H1 (cell line): Measurements from ENCODE around the gene SLN.

ENCODE experiments used
- CTCF ChIP-seq, 3 experiments: IDR thresholded peaks; 1 replicate in 2 of 3; 2 replicates in 1 of 3; pipeline versions ENCODE4 v1.5.1 to v1.6.1; 2011; ENCODE audit warnings: low read length in 3 of 3, mild to moderate bottlenecking in 3 of 3, inconsistent platforms in 2 of 3, low read depth in 1 of 3, moderate library complexity in 1 of 3; ENCODE audit not compliant: insufficient read depth in 1 of 3; ENCODE audit errors: control extremely low read depth in 1 of 3
- EP300 ChIP-seq, 2 experiments: IDR thresholded peaks; 1 replicate in 1 of 2; 2 replicates in 1 of 2; pipeline ENCODE4 v1.6.1; 2011 to 2012; ENCODE audit warnings: low read depth in 2 of 2, low read length in 2 of 2, mild to moderate bottlenecking in 2 of 2, borderline replicate concordance in 1 of 2, inconsistent platforms in 1 of 2, moderate library complexity in 1 of 2
- EZH2 ChIP-seq: fragments of 200-600 bp; sonication (generic); IDR thresholded peaks from 2 replicates; pipeline ENCODE4 v1.7.1; 2012; ENCODE audit warnings: low read depth, mild to moderate bottlenecking, moderate library complexity, low read length, inconsistent platforms; ENCODE audit not compliant: severe bottlenecking
- GABPA ChIP-seq: IDR thresholded peaks from 2 replicates; pipeline ENCODE4 v1.6.1; 2011; ENCODE audit warnings: mild to moderate bottlenecking, low read length, moderate library complexity, borderline replicate concordance; ENCODE audit not compliant: insufficient read depth
- PHF8 ChIP-seq: fragments of 200-600 bp; sonication (generic); conservative IDR thresholded peaks from 2 replicates; pipeline ENCODE4 v1.7.1; 2012; ENCODE audit warnings: low read depth, mild to moderate bottlenecking, inconsistent platforms, low read length, moderate library complexity
- POLR2A ChIP-seq, 2 experiments: IDR thresholded peaks; 1 replicate in 1 of 2; 2 replicates in 1 of 2; pipeline ENCODE4 v1.6.1; 2011; ENCODE audit warnings: low read depth in 2 of 2, low read length in 2 of 2, mild to moderate bottlenecking in 2 of 2; ENCODE audit errors: control extremely low read depth in 1 of 2
- POLR2AphosphoS5 ChIP-seq: IDR thresholded peaks from 2 replicates; pipeline ENCODE4 v1.6.1; 2011; ENCODE audit warnings: low read depth, low read length
- RNF2 ChIP-seq: fragments of 200-900, 300-1000 bp; sonication (generic); IDR thresholded peaks from 2 replicates; pipeline ENCODE4 v1.7.1; 2016; ENCODE audit warnings: borderline replicate concordance, low read depth, mild to moderate bottlenecking, antibody characterized with exemption, low read length; ENCODE audit not compliant: poor library complexity, severe bottlenecking; ENCODE audit errors: missing control alignments
- SIN3A ChIP-seq, 2 experiments: IDR thresholded peaks in 1 of 2; conservative IDR thresholded peaks in 1 of 2; 2 replicates each; pipeline ENCODE4 v1.6.1; 2011 to 2012; ENCODE audit warnings: low read length in 2 of 2, improper control_type of control experiment in 1 of 2, low read depth in 1 of 2, mild to moderate bottlenecking in 1 of 2
- SP2 ChIP-seq: IDR thresholded peaks from 2 replicates; pipeline ENCODE4 v1.6.1; 2012; ENCODE audit warnings: mild to moderate bottlenecking, low read length, inconsistent platforms
- TAF1 ChIP-seq: IDR thresholded peaks from 2 replicates; pipeline ENCODE4 v1.6.1; 2011; ENCODE audit warnings: mild to moderate bottlenecking, low read depth, low read length
- TAF7 ChIP-seq: optimal IDR thresholded peaks from 2 replicates; pipeline ENCODE3; 2011; ENCODE audit warnings: low read depth, mild to moderate bottlenecking, inconsistent platforms, low read length, moderate library complexity, borderline replicate concordance
- TF ChIP-seq, protein P1 (sequence below): IDR thresholded peaks from 2 replicates; pipeline ENCODE4 v1.6.1; 2012; ENCODE audit warnings: low read length, inconsistent platforms
- TF ChIP-seq, protein P2 (sequence below): IDR thresholded peaks from 2 replicates; pipeline ENCODE4 v1.6.1; 2012; ENCODE audit warnings: inconsistent platforms

DNA sequence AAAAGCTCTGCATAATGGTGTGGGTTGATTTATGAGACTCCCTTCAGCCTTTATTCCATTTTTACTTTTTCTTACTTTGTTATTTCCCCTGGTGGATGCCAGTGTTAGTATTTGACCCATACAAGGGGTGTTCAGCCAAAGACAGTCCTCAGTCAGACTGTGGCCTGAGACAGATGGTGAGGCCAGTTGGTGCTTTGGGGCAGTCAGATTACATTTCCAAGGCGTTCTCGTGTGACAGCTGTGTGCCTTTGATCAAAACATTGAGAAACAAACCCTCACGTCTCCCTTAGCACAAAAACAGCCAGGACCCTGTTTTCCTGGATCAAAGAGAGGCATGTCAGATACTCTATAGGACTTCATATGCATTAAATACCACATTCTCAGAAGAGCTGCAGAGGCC lies 31.3 kb upstream of the SLN start:
- TF ChIP-seq POLR2AphosphoS5: no peak
- no peak for TF ChIP-seq PHF8
- TF ChIP-seq POLR2A (IDR thresholded peaks at IDR 0.05; ENCODE audit: control extremely low read depth in 1 of 2, low read depth in 2 of 2, low read length in 2 of 2): no peak
- no peak for TF ChIP-seq RNF2
- TF ChIP-seq TAF7: no peak
- no peak for TF ChIP-seq CTCF (IDR thresholded peaks at IDR 0.05; ENCODE audit: control extremely low read depth in 1 of 3, insufficient read depth in 1 of 3, low read depth in 1 of 3, low read length in 3 of 3)
- TF ChIP-seq, protein P1, sequence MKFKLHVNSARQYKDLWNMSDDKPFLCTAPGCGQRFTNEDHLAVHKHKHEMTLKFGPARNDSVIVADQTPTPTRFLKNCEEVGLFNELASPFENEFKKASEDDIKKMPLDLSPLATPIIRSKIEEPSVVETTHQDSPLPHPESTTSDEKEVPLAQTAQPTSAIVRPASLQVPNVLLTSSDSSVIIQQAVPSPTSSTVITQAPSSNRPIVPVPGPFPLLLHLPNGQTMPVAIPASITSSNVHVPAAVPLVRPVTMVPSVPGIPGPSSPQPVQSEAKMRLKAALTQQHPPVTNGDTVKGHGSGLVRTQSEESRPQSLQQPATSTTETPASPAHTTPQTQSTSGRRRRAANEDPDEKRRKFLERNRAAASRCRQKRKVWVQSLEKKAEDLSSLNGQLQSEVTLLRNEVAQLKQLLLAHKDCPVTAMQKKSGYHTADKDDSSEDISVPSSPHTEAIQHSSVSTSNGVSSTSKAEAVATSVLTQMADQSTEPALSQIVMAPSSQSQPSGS: no peak
- TF ChIP-seq SP2: no peak
- no peak for TF ChIP-seq GABPA
- TF ChIP-seq EZH2: no peak
- no peak for TF ChIP-seq SIN3A (conservative IDR thresholded peaks at IDR 0.05 in 1 of 2, IDR thresholded peaks at IDR 0.05 in 1 of 2; ENCODE audit: low read depth in 1 of 2, low read length in 2 of 2)
- no peak for TF ChIP-seq EP300 (IDR thresholded peaks at IDR 0.05; ENCODE audit: borderline replicate concordance in 1 of 2, low read depth in 2 of 2, low read length in 2 of 2)
- TF ChIP-seq TAF1: no peak
- TF ChIP-seq, protein P2, sequence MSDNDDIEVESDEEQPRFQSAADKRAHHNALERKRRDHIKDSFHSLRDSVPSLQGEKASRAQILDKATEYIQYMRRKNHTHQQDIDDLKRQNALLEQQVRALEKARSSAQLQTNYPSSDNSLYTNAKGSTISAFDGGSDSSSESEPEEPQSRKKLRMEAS: no peak
